Activated naive CD8-positive, alpha-beta T cell treated with anti-CD3 and anti-CD28 coated beads, Interleukin-2, amount 50 U/mL, for 24 hours (primary cell): ENCODE data around the gene IFT80.
"Not testable (repeated sequence)": the region's sequence is repeated elsewhere in the genome, so short reads cannot be mapped to it uniquely, and the experiment has no call there.

ENCODE experiments used
- ATAC-seq: fragments of 150-1000 bp; cut with Tn5 transposase; one replicate; pipeline ENCODE4 v1.10.0; 2021
- DNase-seq: peaks from one replicate; pipeline ENCODE4 v3.0.0; 2021
- H3K27ac Mint-ChIP-seq: one replicate; pipeline ENCODE4 v1.8.0; 2021; ENCODE audit warnings: mild to moderate bottlenecking, mixed read lengths
- H3K27me3 Mint-ChIP-seq: one replicate; pipeline ENCODE4 v1.8.0; 2021; ENCODE audit warnings: mixed read lengths
- H3K36me3 Mint-ChIP-seq: one replicate; pipeline ENCODE4 v1.8.0; 2021; ENCODE audit warnings: low read depth, mixed read lengths
- H3K4me1 Mint-ChIP-seq: one replicate; pipeline ENCODE4 v1.8.0; 2021; ENCODE audit warnings: mixed read lengths
- H3K4me3 Mint-ChIP-seq: one replicate; pipeline ENCODE4 v1.8.0; 2021; ENCODE audit warnings: mild to moderate bottlenecking, moderate library complexity, mixed read lengths
- H3K9me3 Mint-ChIP-seq: one replicate; pipeline ENCODE4 v1.8.0; 2021; ENCODE audit warnings: mixed read lengths

Gene IFT80

DNA sequence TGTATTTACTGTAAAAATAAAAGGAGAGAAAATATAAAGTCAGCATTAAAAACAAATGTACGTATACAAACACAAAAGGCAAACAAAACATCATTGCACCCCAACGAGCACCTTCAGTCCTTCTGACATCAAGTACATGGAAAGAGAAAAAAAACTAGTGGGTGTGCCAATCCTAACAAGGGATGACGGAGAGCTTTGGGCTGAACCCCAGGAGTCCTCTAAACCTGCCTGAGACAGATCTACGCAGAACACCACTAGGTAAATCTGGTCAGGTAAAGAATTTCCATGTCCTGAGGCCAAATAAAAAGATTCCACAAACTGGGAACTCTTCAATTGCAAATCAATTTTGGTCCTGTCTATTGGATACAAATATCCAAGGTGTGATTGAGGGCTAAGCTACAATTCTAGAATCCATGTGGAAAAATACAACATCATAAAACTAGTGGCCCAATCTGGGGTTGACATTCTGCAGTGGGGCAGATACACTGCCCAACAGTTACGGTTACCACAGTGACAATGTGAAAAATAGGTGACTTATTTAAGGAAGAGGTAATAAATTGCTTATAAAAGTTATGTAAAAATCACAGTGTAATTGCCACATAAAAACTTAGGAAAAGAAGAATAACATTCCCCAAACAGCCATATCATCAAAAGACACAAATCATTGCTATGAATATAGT, 14.2 kb downstream of the IFT80 start:
- no peaks in the 10 kb centered on the region for H3K27me3 Mint-ChIP-seq
- ATAC-seq: no peak
- H3K4me1 Mint-ChIP-seq: peaks cover 1% of the 10 kb centered on the region
- H3K9me3 Mint-ChIP-seq: no peaks in the 10 kb centered on the region
- peaks cover 9% of the 10 kb centered on the region for H3K36me3 Mint-ChIP-seq
- no peak overlapping the region for H3K4me3 Mint-ChIP-seq
- DNase-seq: no peak
- no peak overlapping the region for H3K27ac Mint-ChIP-seq

- no peaks in the 10 kb centered on the region for H3K27me3 Mint-ChIP-seq
- no peak overlapping the region for H3K27ac Mint-ChIP-seq
- ATAC-seq: peak; percentile 40
- H3K4me3 Mint-ChIP-seq: no peak overlapping the region
- peaks cover 1% of the 10 kb centered on the region for H3K4me1 Mint-ChIP-seq
- H3K9me3 Mint-ChIP-seq: no peaks in the 10 kb centered on the region
- peaks cover 10% of the 10 kb centered on the region for H3K36me3 Mint-ChIP-seq
- DNase-seq: no peak
These were observed 17.6 kb downstream of the IFT80 start for GRCh38 chr3:160381470-160381869.

GRCh38 chr3:160379628-160380214, 19.3 kb downstream of the IFT80 start:
- DNase-seq: no peak
- H3K9me3 Mint-ChIP-seq: no peaks in the 10 kb centered on the region
- H3K27ac Mint-ChIP-seq: no peak overlapping the region
- no peaks in the 10 kb centered on the region for H3K27me3 Mint-ChIP-seq
- no peak overlapping the region for H3K4me3 Mint-ChIP-seq
- H3K4me1 Mint-ChIP-seq: peaks cover 1% of the 10 kb centered on the region
- no peak for ATAC-seq
- peaks cover 16% of the 10 kb centered on the region for H3K36me3 Mint-ChIP-seq

DNA sequence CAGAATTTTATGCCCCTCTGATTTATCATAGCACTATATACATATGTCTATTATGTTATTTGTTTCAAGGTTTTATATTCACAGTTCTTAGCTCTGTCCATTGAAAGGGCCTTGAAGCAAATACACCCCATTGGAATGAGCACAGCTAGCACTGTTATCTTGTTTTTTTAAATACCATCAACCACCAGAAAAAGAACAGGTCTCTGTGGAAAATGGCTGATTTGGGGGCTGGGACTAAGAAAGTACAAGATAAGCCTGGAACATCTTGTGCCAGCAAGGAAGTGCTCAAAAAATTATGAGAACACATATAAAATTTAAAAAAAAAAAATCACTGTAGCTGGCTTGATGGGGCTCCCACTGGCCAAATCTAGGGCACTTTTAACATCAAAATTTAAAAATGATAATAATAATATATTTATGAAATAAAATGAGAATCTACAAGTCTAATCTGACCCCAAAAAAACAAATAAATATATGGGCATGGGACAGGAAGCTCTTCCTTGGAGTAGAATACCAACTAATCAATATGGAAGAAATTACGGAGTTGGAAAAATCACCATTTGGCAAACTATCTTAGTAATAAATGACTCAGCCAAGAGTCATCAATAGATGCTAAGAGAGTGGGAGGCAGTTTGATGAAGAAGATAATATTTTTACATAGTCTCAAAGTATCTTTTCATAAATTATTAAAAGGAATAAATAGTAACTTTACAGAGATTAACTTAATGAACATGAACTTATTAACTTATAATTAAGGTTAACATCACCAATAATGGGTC, 20.5 kb downstream of the IFT80 start:
- no peak overlapping the region for H3K27ac Mint-ChIP-seq
- H3K9me3 Mint-ChIP-seq: no peaks in the 10 kb centered on the region
- ATAC-seq (no peak), DNase-seq (no peak)
- H3K4me1 Mint-ChIP-seq: peaks cover 1% of the 10 kb centered on the region
- no peak overlapping the region for H3K4me3 Mint-ChIP-seq
- H3K36me3 Mint-ChIP-seq: peaks cover 26% of the 10 kb centered on the region
- no peaks in the 10 kb centered on the region for H3K27me3 Mint-ChIP-seq

DNA sequence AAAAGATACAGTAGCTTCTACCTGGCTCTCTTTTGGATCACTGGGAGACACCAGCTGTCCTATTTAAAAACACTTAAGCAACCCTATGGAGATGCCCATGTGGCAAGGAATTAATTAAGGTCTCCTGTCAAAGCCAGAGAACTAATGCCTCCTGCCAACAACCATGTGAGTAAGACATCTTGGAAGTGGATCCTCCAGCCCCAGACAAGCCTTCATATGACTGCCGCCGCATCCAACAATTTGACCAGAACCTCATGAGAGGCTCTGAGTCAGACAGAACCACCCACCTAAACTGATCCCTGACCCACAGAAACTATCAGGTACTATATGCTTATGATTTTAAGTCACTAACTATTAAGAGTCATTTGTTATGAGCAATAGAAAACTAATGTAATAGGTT, 22.3 kb downstream of the IFT80 start:
- Mint-ChIP-seq H3K27ac (no peak overlapping the region), H3K4me1 (no peaks in the 10 kb centered on the region), H3K36me3 (peaks cover 29% of the 10 kb centered on the region), H3K27me3 (no peaks in the 10 kb centered on the region), H3K4me3 (no peak overlapping the region), H3K9me3 (no peaks in the 10 kb centered on the region)
- no peak for ATAC-seq
- DNase-seq: no peak

DNA sequence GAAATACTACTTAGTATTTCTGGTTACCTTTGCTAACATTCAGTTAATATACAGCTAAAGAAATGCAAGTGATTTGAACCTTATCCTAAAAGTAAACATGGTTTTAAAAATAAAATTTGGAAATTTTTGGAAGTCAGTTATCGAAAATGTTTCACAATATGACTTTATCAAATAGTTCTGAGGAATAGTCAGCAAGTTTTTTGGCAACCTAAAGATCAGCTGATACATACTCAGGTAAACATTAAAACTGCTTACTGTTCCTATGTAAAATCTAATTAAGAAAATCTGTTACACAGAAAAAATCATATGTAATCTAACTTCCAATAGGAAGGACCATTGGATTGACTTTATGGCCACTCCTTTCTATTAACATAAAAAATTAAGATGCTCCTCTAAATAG, 24.1 kb downstream of the IFT80 start:
- Mint-ChIP-seq H3K9me3 (no peaks in the 10 kb centered on the region), H3K27ac (no peak overlapping the region), H3K27me3 (no peaks in the 10 kb centered on the region), H3K4me1 (peaks cover 10% of the 10 kb centered on the region), H3K36me3 (peaks cover 23% of the 10 kb centered on the region), H3K4me3 (no peak overlapping the region)
- ATAC-seq (no peak), DNase-seq (no peak)

DNA sequence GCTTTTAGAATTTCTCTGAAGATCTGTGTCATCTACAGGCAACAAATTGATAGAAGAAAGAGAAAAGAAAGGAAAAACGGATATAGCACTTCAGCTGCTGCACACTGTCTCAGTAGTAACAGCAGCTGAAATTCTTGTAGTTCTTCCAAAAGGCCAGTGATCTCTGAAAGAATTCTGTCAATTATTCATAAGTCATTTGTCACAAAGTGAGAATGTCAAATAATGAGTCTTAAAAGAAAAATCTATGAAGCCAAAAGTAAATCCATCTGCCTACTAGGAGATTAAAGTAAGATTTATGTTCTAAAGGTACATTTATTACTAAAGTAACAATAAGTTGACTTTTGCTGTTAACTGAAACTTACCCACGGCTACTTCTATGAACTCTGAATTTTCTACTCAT, 24.6 kb downstream of the IFT80 start:
- no peak for DNase-seq

DNA sequence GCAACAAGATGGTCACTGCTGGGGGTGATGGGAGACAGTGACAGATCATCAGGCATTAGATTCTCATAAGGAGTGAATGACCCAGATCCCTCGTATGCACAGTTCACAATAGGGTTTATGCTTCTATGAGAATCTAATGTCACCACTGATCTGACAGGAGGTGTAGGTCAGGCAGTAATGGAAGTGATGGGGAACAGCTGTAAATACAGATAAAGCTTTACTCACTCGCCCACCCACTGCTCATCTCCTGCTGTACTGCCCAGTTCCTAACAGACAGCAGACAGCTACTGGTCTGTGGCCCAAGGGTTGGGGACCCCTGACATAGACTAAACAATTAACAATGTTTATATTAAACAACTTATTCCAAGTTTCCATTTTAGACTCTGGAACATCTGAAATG, 25.4 kb downstream of the IFT80 start:
- no peaks in the 10 kb centered on the region for H3K9me3 Mint-ChIP-seq
- peaks cover 20% of the 10 kb centered on the region for H3K36me3 Mint-ChIP-seq
- DNase-seq (no peak), ATAC-seq (no peak)
- H3K27me3 Mint-ChIP-seq: no peaks in the 10 kb centered on the region
- H3K4me1 Mint-ChIP-seq: peaks cover 15% of the 10 kb centered on the region
- H3K27ac Mint-ChIP-seq: no peak overlapping the region
- H3K4me3 Mint-ChIP-seq: no peak overlapping the region

More for the DNA sequence above, 24.6 kb downstream of the IFT80 start:
- ATAC-seq: no peak
- Mint-ChIP-seq H3K27ac (no peak overlapping the region), H3K36me3 (peaks cover 23% of the 10 kb centered on the region), H3K27me3 (no peaks in the 10 kb centered on the region), H3K4me3 (no peak overlapping the region), H3K9me3 (no peaks in the 10 kb centered on the region), H3K4me1 (peaks cover 13% of the 10 kb centered on the region)

- ATAC-seq (no peak), DNase-seq (no peak)
- Mint-ChIP-seq H3K4me3 (no peak overlapping the region), H3K9me3 (no peaks in the 10 kb centered on the region), H3K36me3 (peaks cover 20% of the 10 kb centered on the region), H3K27ac (no peak overlapping the region), H3K4me1 (peaks cover 15% of the 10 kb centered on the region), H3K27me3 (no peaks in the 10 kb centered on the region)
These were observed 26.2 kb downstream of the IFT80 start for GRCh38 chr3:160372780-160373179.

- ATAC-seq (no peak), DNase-seq (no peak)
- Mint-ChIP-seq H3K9me3 (no peaks in the 10 kb centered on the region), H3K27ac (no peak overlapping the region), H3K27me3 (no peaks in the 10 kb centered on the region), H3K4me3 (no peak overlapping the region), H3K4me1 (peaks cover 15% of the 10 kb centered on the region), H3K36me3 (peaks cover 20% of the 10 kb centered on the region)
These were observed 27.8 kb downstream of the IFT80 start for GRCh38 chr3:160370987-160371857.

DNA sequence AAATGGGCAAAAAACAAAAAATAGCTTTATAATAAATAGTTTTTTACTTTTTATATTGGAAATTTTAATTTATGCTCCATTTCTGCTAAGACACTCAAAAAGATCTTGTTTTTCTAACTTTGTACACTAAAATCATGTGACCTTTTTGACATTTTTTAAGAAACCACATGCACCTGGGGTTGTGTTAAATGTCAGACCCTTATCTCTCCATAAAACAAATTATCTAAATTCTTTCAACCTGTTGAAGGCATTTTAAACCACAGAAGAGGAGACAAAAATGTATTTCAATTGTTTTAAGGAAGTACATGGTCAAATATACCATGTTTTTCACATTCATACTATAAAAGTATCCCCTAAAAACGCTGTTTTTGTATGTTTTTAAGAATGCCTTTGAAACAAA, 29.2 kb downstream of the IFT80 start:
- Mint-ChIP-seq H3K4me3 (no peak overlapping the region), H3K9me3 (no peaks in the 10 kb centered on the region)
- no peak for DNase-seq

GRCh38 chr3:160368804-160369203, 30.2 kb downstream of the IFT80 start:
- H3K27me3 Mint-ChIP-seq: no peaks in the 10 kb centered on the region
- DNase-seq (no peak), ATAC-seq (no peak)
- H3K36me3 Mint-ChIP-seq: peaks cover 15% of the 10 kb centered on the region
- H3K4me3 Mint-ChIP-seq: no peak overlapping the region
- no peaks in the 10 kb centered on the region for H3K9me3 Mint-ChIP-seq
- no peak overlapping the region for H3K27ac Mint-ChIP-seq
- H3K4me1 Mint-ChIP-seq: peaks cover 15% of the 10 kb centered on the region

More for the DNA sequence above, 29.2 kb downstream of the IFT80 start:
- H3K4me1 Mint-ChIP-seq: peaks cover 15% of the 10 kb centered on the region
- H3K36me3 Mint-ChIP-seq: peaks cover 17% of the 10 kb centered on the region
- no peak overlapping the region for H3K27ac Mint-ChIP-seq
- no peak for ATAC-seq
- no peaks in the 10 kb centered on the region for H3K27me3 Mint-ChIP-seq

DNA sequence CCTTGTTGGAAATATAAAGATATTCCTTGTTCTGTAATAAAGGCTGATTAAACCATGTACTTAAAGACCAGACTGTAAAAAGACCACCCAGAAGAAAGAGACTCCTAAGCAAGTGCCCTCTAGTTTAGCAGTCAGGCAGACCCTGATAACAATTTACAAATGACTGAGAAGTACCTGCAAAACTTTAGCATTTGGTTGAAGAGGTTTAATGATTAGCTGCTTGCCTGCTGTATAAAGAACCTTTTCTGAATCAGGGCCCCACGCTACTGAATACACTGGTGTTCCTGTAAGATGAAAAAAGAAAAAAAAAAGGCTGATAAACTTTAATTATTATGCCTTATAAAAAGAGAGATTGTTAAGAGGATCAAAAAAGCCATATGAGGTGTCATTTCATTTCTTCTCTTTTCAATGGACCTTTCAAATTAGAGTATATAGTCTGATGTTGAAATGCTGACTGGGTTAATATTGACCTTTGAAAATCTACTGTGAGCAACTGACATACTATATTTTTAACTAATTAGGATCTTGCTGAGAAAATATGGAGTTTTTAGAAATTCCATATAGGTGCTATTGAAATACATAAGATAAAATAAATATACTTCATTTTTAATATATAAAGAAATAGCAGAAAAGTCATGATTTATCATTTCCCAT, 33.0 kb downstream of the IFT80 start:
- no peaks in the 10 kb centered on the region for H3K9me3 Mint-ChIP-seq
- H3K36me3 Mint-ChIP-seq: peaks cover 19% of the 10 kb centered on the region
- no peaks in the 10 kb centered on the region for H3K27me3 Mint-ChIP-seq
- ATAC-seq: no peak
- H3K4me3 Mint-ChIP-seq: no peak overlapping the region
- DNase-seq: no peak
- H3K4me1 Mint-ChIP-seq: peaks cover 14% of the 10 kb centered on the region
- H3K27ac Mint-ChIP-seq: no peak overlapping the region

- not testable (repeated sequence) for DNase-seq, H3K27me3 Mint-ChIP-seq, ATAC-seq, H3K4me3 Mint-ChIP-seq, H3K4me1 Mint-ChIP-seq, H3K27ac Mint-ChIP-seq, H3K9me3 Mint-ChIP-seq
- H3K36me3 Mint-ChIP-seq: peaks cover 26% of the 10 kb centered on the region
These were observed 36.1 kb downstream of the IFT80 start for GRCh38 chr3:160362896-160363295.
